ENCODE results near the gene ZC3H18. TPM values are rescaled to one million over a fixed set of nuclear protein-coding genes. Genes with fewer than 3 reads are reported as not detected.

The ZC3H18 gene
- total RNA-seq, 2 donors from 2014 or later, result 32.6 to 43.7 TPM

- no peak for DNase-seq
- peak; percentile 17 for ATAC-seq
- intact Hi-C loops (cut with DNase I, micrococcal nuclease), result no loop called here
Observed at GRCh38 chr16:88628512-88628974, 58.3 kb downstream of the ZC3H18 start.

- DNase-seq (no peak), ATAC-seq (no peak)
- intact Hi-C loops (cut with DNase I, micrococcal nuclease), result no loop called here
Observed at GRCh38 chr16:88629835-88630234, 59.6 kb downstream of the ZC3H18 start.

GRCh38 chr16:88630433-88630832 is 60.2 kb downstream of the ZC3H18 start:
- no peak for ATAC-seq
- intact Hi-C loops (cut with DNase I, micrococcal nuclease), result no loop called here
- no peak for DNase-seq

GRCh38 chr16:88630941-88631340 is 60.7 kb downstream of the ZC3H18 start:
- ATAC-seq, result no peak
- intact Hi-C loops (cut with DNase I, micrococcal nuclease), result no loop called here

GRCh38 chr16:88631384-88631783 is 61.2 kb downstream of the ZC3H18 start:
- DNase-seq (no peak), ATAC-seq (no peak)
- intact Hi-C loops (cut with DNase I, micrococcal nuclease), result no loop called here

More at GRCh38 chr16:88630941-88631340, 60.7 kb downstream of the ZC3H18 start:
- DNase-seq, result no peak

- DNase-seq, result no peak
- no peak for ATAC-seq
- intact Hi-C loops (cut with DNase I, micrococcal nuclease), result no loop called here
Observed at GRCh38 chr16:88631920-88632586, 61.9 kb downstream of the ZC3H18 start.

- no peak for ATAC-seq
- intact Hi-C loops (cut with DNase I, micrococcal nuclease), result no loop called here
Observed at GRCh38 chr16:88632587-88632930, 62.4 kb downstream of the ZC3H18 start.

GRCh38 chr16:88633684-88634140 is 63.5 kb downstream of the ZC3H18 start:
- ATAC-seq (peak; percentile 67), DNase-seq (peak; percentile 65 to 72)
- intact Hi-C loops (cut with DNase I, micrococcal nuclease), result no loop called here

More at GRCh38 chr16:88632587-88632930, 62.4 kb downstream of the ZC3H18 start:
- DNase-seq, result no peak

GRCh38 chr16:88634141-88634993 is 64.2 kb downstream of the ZC3H18 start:
- DNase-seq (peak; percentile 69), ATAC-seq (peak; percentile 30)
- intact Hi-C loops (cut with DNase I, micrococcal nuclease), result no loop called here

- intact Hi-C loops (cut with DNase I, micrococcal nuclease), result no loop called here
- DNase-seq, result no peak
- no peak for ATAC-seq
Observed at GRCh38 chr16:88634994-88635670, 64.9 kb downstream of the ZC3H18 start.

GRCh38 chr16:88635671-88636319 is 65.6 kb downstream of the ZC3H18 start:
- intact Hi-C loops (cut with DNase I, micrococcal nuclease), result no loop called here
- no peak for ATAC-seq
- no peak for DNase-seq

GRCh38 chr16:88636488-88637265 is 66.5 kb downstream of the ZC3H18 start:
- no peak for DNase-seq
- intact Hi-C loops (cut with DNase I, micrococcal nuclease), result no loop called here
- ATAC-seq, result no peak

GRCh38 chr16:88638323-88639230 is 68.4 kb downstream of the ZC3H18 start, which contains the start of gene IL17C:
IL17C (plus strand) TSS chr16:88638572; CDS start chr16:88638642, 70 bp downstream.
- intact Hi-C loops (cut with DNase I, micrococcal nuclease), result no loop called here
- peak; percentile 66 for ATAC-seq
- DNase-seq, result peak; percentile 81 to 84

- intact Hi-C loops (cut with DNase I, micrococcal nuclease), result no loop called here
- ATAC-seq (peak; percentile 65), DNase-seq (peak; percentile 82 to 85)
Observed at GRCh38 chr16:88639231-88640038, 69.2 kb downstream of the ZC3H18 start.

- intact Hi-C loops (cut with DNase I, micrococcal nuclease), result no loop called here
- no peak for ATAC-seq
- DNase-seq, result no peak
Observed at GRCh38 chr16:88640039-88640495, 69.9 kb downstream of the ZC3H18 start.

GRCh38 chr16:88640498-88641247 is 70.5 kb downstream of the ZC3H18 start:
- DNase-seq (no peak), ATAC-seq (no peak)
- intact Hi-C loops (cut with DNase I, micrococcal nuclease), result no loop called here

Measured in left colon (tissue), 2 donors.